Left lung (tissue), 10 donors: ENCODE data around the gene DDX28. TPM values are rescaled to one million over a fixed set of nuclear protein-coding genes. Genes with fewer than 3 reads are reported as not detected.

Source experiments
- ATAC-seq: fragments of 200-7000 bp; cut with Tn5 transposase; one replicate; pipeline ENCODE4 v1.9.1; 2020; ENCODE audit warnings: moderate library complexity
- DNase-seq, 4 donors: peaks; one replicate each; pipeline ENCODE4 v3.0.0-alpha.2; 2013 to 2020
- H3K27ac ChIP-seq, 2 donors: fragments of 200-600 bp; sonication (generic) in 1 of 2; one replicate each; pipeline versions ENCODE4 v1.5.0 to v1.8.0; 2020 to 2021
- H3K27me3 ChIP-seq, 2 donors: fragments of 200-600 bp; sonication (generic) in 1 of 2; one replicate each; pipeline versions ENCODE4 v1.5.0 to v1.8.0; 2020 to 2021
- H3K36me3 ChIP-seq, 2 donors: fragments of 200-600 bp; sonication (generic) in 1 of 2; one replicate each; pipeline versions ENCODE4 v1.5.0 to v1.8.0; 2020 to 2021
- H3K4me1 ChIP-seq, 2 donors: fragments of 200-600 bp; one replicate each; pipeline ENCODE4 v1.8.0; 2021
- H3K4me3 ChIP-seq, 2 donors: fragments of 200-600 bp; sonication (generic) in 1 of 2; one replicate each; pipeline versions ENCODE4 v1.5.0 to v1.8.0; 2020 to 2021; ENCODE audit warnings: mild to moderate bottlenecking in 1 of 2
- H3K9me3 ChIP-seq, 2 donors: fragments of 200-600 bp; sonication (generic) in 1 of 2; one replicate each; pipeline versions ENCODE4 v1.5.0 to v1.8.0; 2020 to 2021
- CTCF ChIP-seq, 2 donors: fragments of 200-600 bp; sonication (generic) in 1 of 2; IDR thresholded peaks; one replicate each; pipeline versions ENCODE4 v1.5.0 to v1.8.0; 2021; ENCODE audit warnings: antibody characterized with exemption in 2 of 2
- intact Hi-C, 2 donors: fragments of 100-400 bp; cut with DNase I; formaldehyde crosslinking; loops; one replicate each; pipeline versions ENCODE4 v1.11.2 to v1.14.2; 2022
- polyA plus RNA-seq, 6 donors: library from polyadenylated mRNA; unstranded; fragments of 120-200 nt; gene quantifications; one replicate each; pipeline ENCODE4 v1.2.1, GENCODE V29; 2013; ENCODE audit not compliant: insufficient read length in 6 of 6
- total RNA-seq, 2 donors: library from RNA; stranded (reverse); fragmentation: NEBNext Ultra II Directional; extraction: Animal tissue kit (Norgen Biotek cat#: 25700); gene quantifications; one replicate each; pipeline ENCODE4 v1.2.1, GENCODE V29; 2021
- donor health status: DM: no; HTN: yes; CAD: no.
- donor health status: DM: no; HTN: no; CAD: no.

The DDX28 gene
- total and polyA plus RNA-seq, 8 donors = 5.1 to 10.5 (median 6.8) TPM

- no peak for TF ChIP-seq CTCF (IDR thresholded peaks at IDR 0.05)
- DNase-seq = no peak
- no peak for ATAC-seq
- Histone ChIP-seq H3K27me3 (no peaks in the 10 kb centered on the region), H3K27ac (no peak overlapping the region), H3K9me3 (no peaks in the 10 kb centered on the region), H3K4me3 (no peak overlapping the region), H3K4me1 (peaks cover 7 to 44% of the 10 kb centered on the region in 2 donors), H3K36me3 (peaks cover 0 to 49% of the 10 kb centered on the region in 2 donors)
- intact Hi-C loops = no loop called here
Observed at GRCh38 chr16:68059804-68060203, 36.8 kb upstream of the DDX28 start.

GRCh38 chr16:68055395-68055794 is 32.4 kb upstream of the DDX28 start:
- Histone ChIP-seq H3K4me3 (no peak overlapping the region), H3K4me1 (peaks cover 0 to 7% of the 10 kb centered on the region in 2 donors), H3K27ac (no peak overlapping the region), H3K36me3 (peaks cover 0 to 74% of the 10 kb centered on the region in 2 donors), H3K9me3 (no peaks in the 10 kb centered on the region), H3K27me3 (no peaks in the 10 kb centered on the region)
- TF ChIP-seq CTCF (IDR thresholded peaks at IDR 0.05) = no peak
- no peak for DNase-seq
- intact Hi-C loops = no loop called here
- ATAC-seq = no peak

GRCh38 chr16:68049449-68049848 is 26.4 kb upstream of the DDX28 start:
- H3K4me1 ChIP-seq = no peaks in the 10 kb centered on the region
- no peak for TF ChIP-seq CTCF (IDR thresholded peaks at IDR 0.05)
- intact Hi-C loops = loop anchor here in 1 of 2 donors (10.0 kb wide), 1 partner anchor 65 kb away; the partner anchor contains the start of gene DPEP3
- no peaks in the 10 kb centered on the region for H3K9me3 ChIP-seq
- H3K27me3 ChIP-seq = no peaks in the 10 kb centered on the region
- no peak overlapping the region for H3K27ac ChIP-seq
- H3K36me3 ChIP-seq = peaks cover 0 to 68% of the 10 kb centered on the region in 2 donors
- ATAC-seq = peak; percentile 36
- H3K4me3 ChIP-seq = no peak overlapping the region
- no peak for DNase-seq

- H3K27ac ChIP-seq = peak overlapping the region in 1 of 2 donors; percentile 25
Observed at GRCh38 chr16:68047987-68048386, 25.0 kb upstream of the DDX28 start.

GRCh38 chr16:68046106-68046505 is 23.1 kb upstream of the DDX28 start:
- H3K27ac ChIP-seq = no peak overlapping the region
- H3K4me3 ChIP-seq = no peak overlapping the region
- H3K4me1 ChIP-seq = peaks cover 0 to 14% of the 10 kb centered on the region in 2 donors
- no peak for TF ChIP-seq CTCF (IDR thresholded peaks at IDR 0.05)
- DNase-seq (no peak), ATAC-seq (no peak)
- intact Hi-C loops = loop anchor here in 1 of 2 donors (10.0 kb wide), 1 partner anchor 61 kb away; the partner anchor contains the start of gene DPEP3
- H3K9me3 ChIP-seq = no peaks in the 10 kb centered on the region
- peaks cover 0 to 39% of the 10 kb centered on the region in 2 donors for H3K36me3 ChIP-seq
- no peaks in the 10 kb centered on the region for H3K27me3 ChIP-seq

More at GRCh38 chr16:68047987-68048386, 25.0 kb upstream of the DDX28 start:
- ATAC-seq (no peak), DNase-seq (no peak)
- intact Hi-C loops = loop anchor here in 1 of 2 donors (10.0 kb wide), 1 partner anchor 63 kb away; the partner anchor contains the start of gene DPEP3
- Histone ChIP-seq H3K4me1 (no peaks in the 10 kb centered on the region), H3K4me3 (no peak overlapping the region), H3K9me3 (no peaks in the 10 kb centered on the region), H3K27me3 (no peaks in the 10 kb centered on the region), H3K36me3 (peaks cover 0 to 56% of the 10 kb centered on the region in 2 donors)
- no peak for TF ChIP-seq CTCF (IDR thresholded peaks at IDR 0.05)
